GM10266 (cell line): ENCODE data around the gene NR2F2.

Experiments used
- DNase-seq: peaks from one replicate; pipeline ENCODE4 v3.0.0; 2012; ENCODE audit errors: extremely low spot score
- TF ChIP-seq, protein P1 (sequence below): IDR thresholded peaks from 2 replicates; pipeline ENCODE4 v1.5.1; 2012; ENCODE audit warnings: mild to moderate bottlenecking, low read depth; ENCODE audit not compliant: control insufficient read depth, insufficient read depth; ENCODE audit errors: missing control alignments

NR2F2 gene

DNA sequence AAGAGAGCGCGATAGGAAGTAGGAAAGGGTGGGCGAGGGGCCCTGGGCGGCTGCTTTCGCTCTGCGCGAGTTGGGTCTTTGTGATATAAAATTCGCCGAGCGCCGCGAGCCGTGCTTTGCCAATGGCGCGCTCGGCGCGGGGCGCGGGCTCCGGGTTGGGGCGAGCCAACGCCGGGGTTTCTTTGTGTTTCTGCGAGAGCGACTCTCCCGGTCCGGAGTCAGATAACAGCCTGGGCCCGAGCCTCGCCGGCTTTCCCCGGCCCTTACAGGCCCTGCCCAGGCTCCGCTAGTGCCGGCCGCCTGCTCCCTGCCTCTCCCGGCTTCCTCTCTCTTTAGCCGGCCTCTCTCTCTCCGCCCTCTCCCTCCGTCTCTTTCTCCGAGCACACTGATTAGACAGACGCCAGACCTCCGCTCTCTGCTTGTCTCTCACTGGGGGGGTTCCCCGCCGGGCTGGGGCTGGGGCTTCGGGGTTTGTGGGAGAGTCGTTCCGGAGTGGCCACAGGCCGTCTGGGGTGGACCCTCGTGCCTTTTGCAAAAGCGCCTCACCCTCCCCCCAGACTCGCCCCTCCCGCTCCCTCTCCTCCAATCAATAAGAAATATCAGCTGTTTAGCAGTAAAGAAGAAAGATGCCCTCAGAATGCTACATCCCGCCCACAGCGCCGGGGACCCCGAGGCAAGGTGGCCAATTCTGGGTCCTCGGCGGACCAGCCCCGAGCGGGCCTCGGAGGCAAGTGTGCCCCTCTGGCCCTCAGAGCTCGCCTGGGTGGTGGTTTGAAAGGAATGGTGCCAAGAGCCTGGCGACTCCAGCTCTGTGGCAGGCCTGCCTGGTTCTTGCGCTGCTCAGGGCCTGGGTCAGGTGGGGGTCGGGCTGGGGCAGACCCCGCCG, 2.9 kb downstream of the NR2F2 start:
- TF ChIP-seq, protein P1, sequence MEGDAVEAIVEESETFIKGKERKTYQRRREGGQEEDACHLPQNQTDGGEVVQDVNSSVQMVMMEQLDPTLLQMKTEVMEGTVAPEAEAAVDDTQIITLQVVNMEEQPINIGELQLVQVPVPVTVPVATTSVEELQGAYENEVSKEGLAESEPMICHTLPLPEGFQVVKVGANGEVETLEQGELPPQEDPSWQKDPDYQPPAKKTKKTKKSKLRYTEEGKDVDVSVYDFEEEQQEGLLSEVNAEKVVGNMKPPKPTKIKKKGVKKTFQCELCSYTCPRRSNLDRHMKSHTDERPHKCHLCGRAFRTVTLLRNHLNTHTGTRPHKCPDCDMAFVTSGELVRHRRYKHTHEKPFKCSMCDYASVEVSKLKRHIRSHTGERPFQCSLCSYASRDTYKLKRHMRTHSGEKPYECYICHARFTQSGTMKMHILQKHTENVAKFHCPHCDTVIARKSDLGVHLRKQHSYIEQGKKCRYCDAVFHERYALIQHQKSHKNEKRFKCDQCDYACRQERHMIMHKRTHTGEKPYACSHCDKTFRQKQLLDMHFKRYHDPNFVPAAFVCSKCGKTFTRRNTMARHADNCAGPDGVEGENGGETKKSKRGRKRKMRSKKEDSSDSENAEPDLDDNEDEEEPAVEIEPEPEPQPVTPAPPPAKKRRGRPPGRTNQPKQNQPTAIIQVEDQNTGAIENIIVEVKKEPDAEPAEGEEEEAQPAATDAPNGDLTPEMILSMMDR, result no peak
- DNase-seq, result peak; percentile 32

DNA sequence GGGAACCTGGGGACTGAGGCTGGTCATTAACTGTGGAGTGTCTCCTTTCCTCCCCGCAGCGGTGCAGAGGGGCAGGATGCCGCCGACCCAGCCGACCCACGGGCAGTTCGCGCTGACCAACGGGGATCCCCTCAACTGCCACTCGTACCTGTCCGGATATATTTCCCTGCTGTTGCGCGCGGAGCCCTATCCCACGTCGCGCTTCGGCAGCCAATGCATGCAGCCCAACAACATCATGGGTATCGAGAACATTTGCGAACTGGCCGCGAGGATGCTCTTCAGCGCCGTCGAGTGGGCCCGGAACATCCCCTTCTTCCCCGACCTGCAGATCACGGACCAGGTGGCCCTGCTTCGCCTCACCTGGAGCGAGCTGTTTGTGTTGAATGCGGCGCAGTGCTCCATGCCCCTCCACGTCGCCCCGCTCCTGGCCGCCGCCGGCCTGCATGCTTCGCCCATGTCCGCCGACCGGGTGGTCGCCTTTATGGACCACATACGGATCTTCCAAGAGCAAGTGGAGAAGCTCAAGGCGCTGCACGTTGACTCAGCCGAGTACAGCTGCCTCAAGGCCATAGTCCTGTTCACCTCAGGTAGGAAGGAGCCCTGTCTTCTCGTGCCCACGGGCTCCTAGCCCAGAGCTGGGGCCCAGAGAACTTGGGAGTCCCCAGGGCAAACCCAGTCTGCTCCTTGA, 3.7 kb downstream of the NR2F2 start:
- TF ChIP-seq, protein P1, result no peak
- DNase-seq, result peak; percentile 11

DNA sequence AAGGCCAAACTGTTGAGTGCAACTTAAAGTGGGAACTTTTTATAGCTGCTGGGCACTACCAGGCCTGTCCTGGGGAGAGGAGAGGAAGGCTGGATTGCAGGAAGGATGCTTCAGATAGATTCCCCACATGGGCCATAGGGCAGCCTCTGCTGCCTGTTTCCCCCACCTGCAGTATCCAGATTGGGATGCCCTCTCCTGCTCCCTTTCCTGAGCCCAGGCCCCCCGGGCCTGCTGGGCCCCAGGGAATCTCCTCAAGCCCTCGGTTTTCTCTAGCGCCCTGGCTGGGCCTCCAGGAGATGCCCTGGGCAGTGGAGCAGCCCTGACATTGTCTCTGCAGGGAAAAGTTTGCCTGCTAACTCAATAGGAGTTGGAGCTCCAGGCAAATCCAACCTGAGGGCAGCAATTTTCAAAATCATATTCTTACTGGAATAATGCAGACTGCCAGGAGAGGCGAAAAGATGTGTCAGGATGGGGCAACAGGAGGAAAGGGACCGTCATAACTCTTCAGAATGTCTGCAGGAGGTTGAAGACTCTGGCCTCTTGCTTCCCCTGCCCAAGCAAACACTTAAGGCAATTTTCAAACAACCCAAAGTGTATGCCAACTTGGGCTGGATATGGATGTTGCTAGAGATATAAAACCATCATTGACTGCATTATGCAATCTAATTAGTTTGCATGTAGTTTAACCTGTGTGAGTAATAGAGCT, 4.4 kb downstream of the NR2F2 start:
- TF ChIP-seq, protein P1, result no peak
- DNase-seq, result no peak

DNA sequence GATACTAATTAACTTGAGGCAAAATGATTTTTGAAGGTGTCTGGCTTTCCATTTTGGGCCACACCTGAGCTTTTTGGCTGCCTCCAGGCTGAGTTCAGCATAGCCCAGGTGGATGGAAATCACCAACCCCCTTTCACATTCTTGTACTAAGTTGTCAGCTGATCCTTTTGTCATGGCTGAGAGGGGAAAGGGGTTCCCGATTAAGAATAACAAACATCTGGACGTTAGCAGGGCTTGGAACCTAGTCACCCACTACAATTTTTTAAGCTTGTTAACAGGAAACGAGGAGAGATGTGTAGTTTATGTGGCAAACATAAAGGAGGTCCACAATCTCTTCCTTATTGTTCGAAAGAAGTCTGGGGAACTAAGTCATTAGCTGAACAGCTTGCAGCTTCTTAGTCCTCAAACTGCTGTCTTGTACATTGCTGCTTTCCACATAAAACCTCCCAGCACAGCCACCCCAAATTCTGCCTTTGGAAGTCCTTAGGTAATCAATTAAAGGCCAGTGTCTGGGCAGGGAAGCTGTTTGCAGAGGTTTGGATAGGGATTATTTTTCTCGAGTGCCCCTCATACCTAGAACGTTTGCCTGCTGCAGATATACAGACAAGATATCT, 5.0 kb downstream of the NR2F2 start:
- TF ChIP-seq, protein P1, result no peak
- DNase-seq, result no peak

DNA sequence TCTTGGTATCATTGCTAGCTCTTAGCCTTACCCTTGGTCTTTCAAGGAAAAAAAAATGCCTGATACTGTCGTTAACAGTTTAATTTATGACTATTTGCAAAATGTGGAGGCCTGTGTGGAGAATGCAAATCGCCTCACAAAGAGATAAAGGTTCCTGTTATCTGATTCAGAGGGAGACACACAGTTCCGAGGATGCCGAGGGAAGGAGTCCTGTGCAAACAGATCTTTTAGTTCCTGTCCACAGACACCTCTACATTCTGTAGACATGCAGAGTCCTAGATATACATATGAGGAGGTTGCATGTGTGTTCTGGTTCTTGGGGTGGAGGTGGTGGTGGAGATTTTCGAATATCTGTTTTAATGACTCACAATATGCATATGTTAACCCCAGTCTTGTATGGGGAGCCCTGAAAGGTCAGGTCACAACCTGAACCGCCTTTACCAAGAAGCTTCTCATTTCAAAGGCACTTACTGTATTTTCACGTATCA, 5.7 kb downstream of the NR2F2 start:
- TF ChIP-seq, protein P1, result no peak
- DNase-seq, result no peak

DNA sequence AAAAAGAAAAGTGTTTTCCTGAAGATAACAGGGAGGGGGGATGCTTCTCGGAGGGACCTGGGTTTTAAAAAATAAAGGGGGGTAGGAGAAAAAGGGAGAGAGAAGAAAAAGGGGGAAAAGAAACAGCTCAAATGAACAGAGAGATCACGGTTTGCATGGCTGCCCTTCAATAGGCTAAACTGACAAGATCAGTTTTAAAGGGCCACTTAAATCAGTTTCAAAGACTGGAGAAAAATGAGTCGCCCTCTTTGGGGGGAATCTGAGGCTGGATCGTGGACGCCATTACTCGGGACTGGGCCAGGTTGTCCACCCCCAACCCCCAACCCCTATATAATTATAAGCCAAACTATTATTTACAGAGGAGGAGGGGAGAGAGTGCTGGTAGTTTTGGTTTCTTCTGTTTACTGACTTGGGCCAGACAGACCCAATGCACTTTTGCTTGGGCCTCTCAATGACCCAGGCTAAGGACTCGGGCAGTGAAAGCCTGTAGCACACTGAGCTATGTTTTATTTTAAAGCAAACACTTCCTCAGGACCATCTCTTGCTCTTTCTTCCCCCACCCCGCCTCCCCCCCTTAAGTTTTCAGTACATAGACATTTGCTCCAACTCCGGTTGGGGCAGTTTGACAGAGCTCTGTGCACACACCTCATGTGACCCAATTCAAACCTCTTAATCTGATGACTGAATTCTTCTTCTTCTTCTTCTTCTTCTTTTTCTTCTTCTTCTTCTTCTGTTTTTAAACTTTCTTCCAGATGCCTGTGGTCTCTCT, 6.3 kb downstream of the NR2F2 start:
- TF ChIP-seq, protein P1, result no peak
- DNase-seq, result no peak
